Measurements from ENCODE around the gene PKD1. TPM values are rescaled to one million over a fixed set of nuclear protein-coding genes. Genes with fewer than 3 reads are reported as not detected.

Gene PKD1
- total RNA-seq, 2 donors from 2014 or later, result 205 to 349 TPM

DNA sequence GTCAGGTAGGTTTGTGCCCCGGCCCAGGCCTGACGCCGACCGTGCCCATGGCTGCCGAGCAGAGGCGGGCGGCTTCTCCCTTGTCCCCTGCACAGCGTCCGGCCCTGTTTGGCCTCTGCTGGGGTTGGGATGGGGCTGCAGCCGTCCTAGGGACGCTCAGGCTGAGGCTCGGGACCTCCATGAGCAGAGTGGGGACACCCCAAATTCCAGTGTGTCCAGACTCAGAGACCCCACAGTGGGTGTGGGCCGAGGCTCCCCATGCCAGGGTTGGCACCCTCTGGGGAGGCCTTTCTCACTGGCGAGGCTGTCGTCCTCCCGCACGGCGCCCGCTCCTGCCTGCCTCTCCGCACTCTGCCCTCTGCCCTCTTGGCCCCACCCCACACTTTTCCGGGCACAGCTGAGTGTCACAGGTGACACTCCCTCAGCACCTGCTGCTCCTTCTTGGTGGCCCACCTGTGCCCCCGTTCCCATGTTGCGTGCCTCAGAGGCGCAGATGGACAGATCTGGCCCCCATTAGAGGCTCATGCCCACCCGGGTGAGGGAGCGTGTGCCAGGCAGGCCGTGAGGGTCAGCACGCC, 36.0 kb upstream of the PKD1 start:
- Histone ChIP-seq H3K9me3 (no peaks in the 10 kb centered on the region), H3K27ac (no peak overlapping the region), H3K4me3 (no peak overlapping the region), H3K27me3 (replicated peaks; ENCODE audit: insufficient read depth) (no peaks in the 10 kb centered on the region), H3K4me1 (replicated peaks) (no peaks in the 10 kb centered on the region), H3K36me3 (peaks cover 7 to 18% of the 10 kb centered on the region in 2 donors)
- no peak for DNase-seq (ENCODE audit: low spot score)
- 93% methylated on average over 21 of the region's 28 CpGs for WGBS
- intact Hi-C loops (cut with DNase I), result no loop called here
- no peak for TF ChIP-seq CTCF (IDR thresholded peaks at IDR 0.05)
- TF ChIP-seq POLR2AphosphoS5 (IDR thresholded peaks at IDR 0.05), result no peak
- TF ChIP-seq POLR2A (IDR thresholded peaks at IDR 0.05), result no peak

GRCh38 chr16:2170587-2171435, 35.1 kb upstream of the PKD1 start:
- no peaks in the 10 kb centered on the region for H3K4me1 ChIP-seq (replicated peaks)
- intact Hi-C loops (cut with DNase I), result no loop called here
- H3K9me3 ChIP-seq, result no peaks in the 10 kb centered on the region
- no peaks in the 10 kb centered on the region for H3K27me3 ChIP-seq (replicated peaks; ENCODE audit: insufficient read depth)
- WGBS, result 90% methylated on average over 38 of the region's 47 CpGs
- TF ChIP-seq POLR2AphosphoS5 (IDR thresholded peaks at IDR 0.05), result no peak
- TF ChIP-seq CTCF (IDR thresholded peaks at IDR 0.05), result no peak
- TF ChIP-seq POLR2A (IDR thresholded peaks at IDR 0.05), result no peak
- H3K27ac ChIP-seq, result no peak overlapping the region
- no peak for DNase-seq (ENCODE audit: low spot score)
- H3K4me3 ChIP-seq, result no peak overlapping the region
- peaks cover 7 to 15% of the 10 kb centered on the region in 2 donors for H3K36me3 ChIP-seq

DNA sequence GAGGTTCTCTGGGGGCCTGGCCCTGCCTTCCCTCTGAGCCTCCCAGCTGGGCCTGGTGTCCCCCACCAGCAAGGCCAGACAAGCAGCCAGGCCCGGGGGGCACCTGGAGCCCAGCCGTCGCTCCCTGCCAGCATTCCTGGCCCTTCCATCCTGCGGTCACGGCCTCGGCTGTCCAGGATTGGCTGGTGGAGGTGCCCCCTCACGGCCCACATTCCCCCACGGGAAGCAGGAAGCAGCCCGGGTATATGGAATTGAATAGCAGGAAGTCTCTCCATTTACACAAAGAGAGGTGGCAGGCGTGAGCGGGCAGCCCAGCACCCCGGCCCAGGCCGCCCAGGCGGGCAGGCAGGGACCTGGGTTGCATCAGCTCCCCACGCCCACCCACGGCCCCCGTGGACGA, 34.4 kb upstream of the PKD1 start:
- no peaks in the 10 kb centered on the region for H3K27me3 ChIP-seq (replicated peaks; ENCODE audit: insufficient read depth)
- H3K9me3 ChIP-seq, result no peaks in the 10 kb centered on the region
- no peak for DNase-seq (ENCODE audit: low spot score)
- no peaks in the 10 kb centered on the region for H3K4me1 ChIP-seq (replicated peaks)
- peak overlapping the region in 1 of 2 donors; percentile 29 for H3K27ac ChIP-seq
- TF ChIP-seq POLR2AphosphoS5 (IDR thresholded peaks at IDR 0.05) (no peak), POLR2A (IDR thresholded peaks at IDR 0.05) (no peak), CTCF (IDR thresholded peaks at IDR 0.05) (no peak)
- WGBS, result 95% methylated on average over 11 of the region's 18 CpGs
- intact Hi-C loops (cut with DNase I), result no loop called here
- H3K4me3 ChIP-seq, result no peak overlapping the region
- H3K36me3 ChIP-seq, result peaks cover 7 to 14% of the 10 kb centered on the region in 2 donors

DNA sequence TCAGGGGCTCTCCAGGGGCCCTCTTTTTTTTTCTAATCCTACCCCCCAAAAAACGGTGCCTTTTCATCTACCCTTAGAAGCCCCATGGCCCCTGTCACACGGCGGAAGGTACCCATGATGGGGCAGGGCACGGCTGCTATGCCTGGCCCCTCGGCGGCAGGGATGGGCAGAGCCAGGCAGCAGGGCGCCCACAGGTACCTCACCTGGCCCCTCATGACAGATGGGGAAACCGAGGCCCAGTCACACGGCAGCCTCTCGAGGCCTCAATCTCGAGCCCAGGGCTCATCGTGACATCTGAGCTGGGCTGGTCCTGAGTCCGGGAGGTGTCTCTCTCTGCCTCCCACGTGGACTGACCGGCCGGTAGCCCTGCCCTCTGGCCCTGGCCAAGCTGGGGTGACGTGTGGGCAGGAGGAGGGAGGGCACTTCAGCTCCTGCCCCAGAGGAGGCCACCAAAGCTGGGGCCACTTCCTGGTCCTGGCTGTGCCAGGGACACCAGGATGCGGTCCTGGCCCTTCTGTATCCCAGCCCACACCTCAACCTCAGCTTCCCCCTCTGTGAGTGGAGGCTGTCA, 31.5 kb upstream of the PKD1 start:
- H3K27me3 ChIP-seq (replicated peaks; ENCODE audit: insufficient read depth), result no peaks in the 10 kb centered on the region
- TF ChIP-seq POLR2AphosphoS5 (IDR thresholded peaks at IDR 0.05) (no peak), CTCF (IDR thresholded peaks at IDR 0.05) (no peak), POLR2A (IDR thresholded peaks at IDR 0.05) (no peak)
- H3K9me3 ChIP-seq, result no peaks in the 10 kb centered on the region
- WGBS, result 92% methylated on average over 17 of the region's 18 CpGs
- no peak overlapping the region for H3K27ac ChIP-seq
- H3K4me1 ChIP-seq (replicated peaks), result peaks cover 13% of the 10 kb centered on the region
- H3K4me3 ChIP-seq, result no peak overlapping the region
- no peak for DNase-seq (ENCODE audit: low spot score)
- intact Hi-C loops (cut with DNase I), result no loop called here
- H3K36me3 ChIP-seq, result peaks cover 0 to 4% of the 10 kb centered on the region in 2 donors
